IPS-20b (cell line): ENCODE measurements around the gene DUXA.
A peak's percentile ranks its signal among the peaks of the same experiment; 100 is the strongest.
"Not testable (repeated sequence)": the region's sequence is repeated elsewhere in the genome, so short reads cannot be mapped to it uniquely, and the experiment has no call there.

ENCODE experiments used
- H3K27ac ChIP-seq: one replicate; pipeline ENCODE4 v1.5.1; 2013; ENCODE audit warnings: low read length
- H3K27me3 ChIP-seq: 2 replicates; pipeline ENCODE4 v1.6.1; 2013; ENCODE audit warnings: mild to moderate bottlenecking, low read length, inconsistent platforms; ENCODE audit not compliant: insufficient read depth
- H3K36me3 ChIP-seq: 2 replicates; pipeline ENCODE4 v1.6.1; 2013; ENCODE audit warnings: low read depth, mild to moderate bottlenecking, inconsistent platforms, low read length, moderate library complexity; ENCODE audit not compliant: insufficient read depth
- H3K4me1 ChIP-seq: 2 replicates; pipeline ENCODE4 v1.6.1; 2013; ENCODE audit warnings: mild to moderate bottlenecking, control low read depth, inconsistent platforms, low read length, moderate library complexity; ENCODE audit not compliant: insufficient read depth
- H3K4me3 ChIP-seq: 2 replicates; pipeline ENCODE4 v1.5.1; 2013; ENCODE audit warnings: mild to moderate bottlenecking, low read length, inconsistent platforms
- H3K9ac ChIP-seq: 2 replicates; pipeline ENCODE4 v1.6.1; 2013; ENCODE audit warnings: low read depth, mild to moderate bottlenecking, inconsistent platforms, low read length, moderate library complexity
- H3K9me3 ChIP-seq: 2 replicates; pipeline ENCODE4 v1.6.1; 2013; ENCODE audit warnings: mild to moderate bottlenecking, low read depth, low read length, inconsistent platforms; ENCODE audit not compliant: insufficient read depth

The DUXA gene

GRCh38 chr19:57167385-57167784, at the start of gene DUXA:
TSS of gene DUXA (minus strand) at chr19:57167485. CDS start at chr19:57167443, 42 bp downstream.
- no peak within 1 kb of the TSS for H3K9ac ChIP-seq
- H3K27me3 ChIP-seq: no peaks in the 10 kb centered on the region
- H3K36me3 ChIP-seq: no peaks in the 10 kb centered on the region
- H3K9me3 ChIP-seq: peaks cover 56% of the 10 kb centered on the region
- H3K4me3 ChIP-seq: no peak within 1 kb of the TSS
- no peak within 1 kb of the TSS for H3K27ac ChIP-seq
- H3K4me1 ChIP-seq: no peaks in the 10 kb centered on the region

DNA sequence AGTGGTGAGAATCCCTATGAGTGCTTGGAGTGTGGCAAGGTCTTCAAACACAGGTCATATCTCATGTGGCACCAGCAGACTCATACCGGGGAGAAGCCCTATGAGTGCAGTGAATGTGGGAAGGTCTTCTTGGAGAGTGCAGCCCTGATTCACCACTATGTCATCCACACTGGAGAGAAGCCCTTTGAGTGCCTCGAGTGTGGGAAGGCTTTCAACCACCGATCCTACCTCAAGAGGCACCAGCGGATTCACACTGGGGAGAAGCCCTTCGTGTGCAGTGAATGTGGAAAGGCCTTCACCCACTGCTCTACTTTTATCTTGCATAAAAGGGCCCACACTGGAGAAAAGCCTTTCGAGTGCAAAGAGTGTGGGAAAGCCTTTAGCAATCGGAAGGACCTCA, 44.8 kb upstream of the DUXA start:
- no peaks in the 10 kb centered on the region for H3K4me1 ChIP-seq
- no peak overlapping the region for H3K4me3 ChIP-seq
- no peaks in the 10 kb centered on the region for H3K9me3 ChIP-seq
- no peaks in the 10 kb centered on the region for H3K27me3 ChIP-seq
- H3K27ac ChIP-seq: no peak overlapping the region
- H3K9ac ChIP-seq: no peak overlapping the region
- H3K36me3 ChIP-seq: peaks cover 49% of the 10 kb centered on the region

DNA sequence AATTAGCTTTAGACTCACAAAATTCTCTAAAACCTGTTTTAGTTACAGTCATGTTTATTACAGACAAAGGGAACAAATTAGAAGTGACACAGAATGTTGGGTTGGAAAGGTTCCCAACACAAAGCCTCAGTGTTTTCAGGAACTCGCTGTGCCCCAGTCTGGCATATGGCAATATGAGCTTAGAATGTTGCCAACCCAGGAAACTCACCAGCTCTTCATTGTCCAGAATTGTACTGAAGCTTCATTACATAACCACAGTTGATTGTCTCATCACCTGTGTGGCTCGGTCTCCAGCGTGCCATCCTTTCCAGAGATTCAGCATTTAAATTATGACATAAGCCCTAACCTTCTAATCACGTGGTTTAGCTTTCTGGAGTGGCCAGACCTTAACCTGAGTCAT, 43.1 kb upstream of the DUXA start:
- Histone ChIP-seq H3K27me3 (no peaks in the 10 kb centered on the region), H3K27ac (no peak overlapping the region), H3K9me3 (no peaks in the 10 kb centered on the region), H3K36me3 (peaks cover 53% of the 10 kb centered on the region), H3K4me1 (no peaks in the 10 kb centered on the region), H3K9ac (no peak overlapping the region), H3K4me3 (no peak overlapping the region)

GRCh38 chr19:57202160-57202559, 34.9 kb upstream of the DUXA start:
- Histone ChIP-seq H3K36me3 (peaks cover 27% of the 10 kb centered on the region), H3K9ac (no peak overlapping the region), H3K4me1 (no peaks in the 10 kb centered on the region), H3K27ac (no peak overlapping the region), H3K4me3 (no peak overlapping the region), H3K27me3 (no peaks in the 10 kb centered on the region), H3K9me3 (no peaks in the 10 kb centered on the region)

DNA sequence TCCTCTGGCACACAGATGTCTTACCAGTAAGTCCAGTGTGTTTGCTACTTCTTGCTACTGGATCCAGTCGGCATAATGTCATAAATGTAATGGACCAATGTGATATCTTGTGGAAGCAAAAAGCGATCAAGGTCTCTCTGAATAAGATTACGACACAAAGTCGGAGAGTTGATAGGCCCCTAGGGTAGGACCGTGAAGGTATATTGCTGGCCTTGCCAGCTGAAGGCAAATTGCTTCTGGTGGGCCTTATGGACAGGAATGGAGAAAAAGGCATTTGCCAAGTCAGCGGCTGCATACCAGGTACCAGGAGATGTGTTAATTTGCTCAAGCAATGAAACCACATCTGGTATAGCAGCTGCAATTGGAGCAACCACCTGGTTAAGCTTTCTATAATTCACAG, 30.6 kb upstream of the DUXA start:
- H3K27ac ChIP-seq, H3K27me3 ChIP-seq, H3K9ac ChIP-seq, H3K4me3 ChIP-seq, H3K4me1 ChIP-seq, H3K9me3 ChIP-seq: not testable (repeated sequence)
- peaks cover 47% of the 10 kb centered on the region for H3K36me3 ChIP-seq

DNA sequence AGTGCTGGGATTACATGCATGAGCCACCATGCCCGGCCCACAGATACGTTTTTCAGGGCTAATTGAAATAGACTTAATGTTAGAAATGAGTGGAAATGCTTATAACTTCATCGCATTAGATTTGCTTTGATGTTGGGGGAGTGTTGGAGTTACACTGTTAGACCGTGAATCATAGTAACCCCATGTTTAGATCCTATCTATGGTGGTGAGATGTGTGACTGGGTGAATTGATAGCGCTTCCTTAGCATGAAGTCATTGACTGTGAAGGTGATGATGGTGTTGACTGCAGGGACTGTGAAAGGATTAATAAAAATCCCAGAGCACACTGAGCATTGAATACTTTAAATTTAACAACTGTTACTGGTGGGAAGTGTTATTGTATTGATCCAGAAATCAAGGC, 25.7 kb upstream of the DUXA start:
- Histone ChIP-seq H3K4me1 (no peaks in the 10 kb centered on the region), H3K9ac (no peak overlapping the region), H3K27me3 (no peaks in the 10 kb centered on the region), H3K36me3 (peaks cover 48% of the 10 kb centered on the region), H3K4me3 (peak overlapping the region; percentile 80), H3K9me3 (peaks cover 28% of the 10 kb centered on the region), H3K27ac (no peak overlapping the region)

- Histone ChIP-seq H3K9ac (peak overlapping the region; percentile 75), H3K4me3 (peak overlapping the region; percentile 80), H3K27me3 (no peaks in the 10 kb centered on the region), H3K27ac (no peak overlapping the region), H3K4me1 (no peaks in the 10 kb centered on the region), H3K9me3 (peaks cover 37% of the 10 kb centered on the region), H3K36me3 (peaks cover 41% of the 10 kb centered on the region)
These were observed 24.8 kb upstream of the DUXA start for GRCh38 chr19:57192077-57192420.

GRCh38 chr19:57191141-57192076, 24.1 kb upstream of the DUXA start, which contains the start of gene ZNF264:
TSS of gene ZNF264 (plus strand) at chr19:57191500. CDS start at chr19:57191914, 414 bp downstream.
- peak within 1 kb of the TSS; percentile 80 for H3K4me3 ChIP-seq
- H3K9me3 ChIP-seq: peaks cover 41% of the 10 kb centered on the region
- peaks cover 34% of the 10 kb centered on the region for H3K36me3 ChIP-seq
- H3K4me1 ChIP-seq: no peaks in the 10 kb centered on the region
- H3K27ac ChIP-seq: no peak within 1 kb of the TSS
- H3K9ac ChIP-seq: peak within 1 kb of the TSS; percentile 75
- no peaks in the 10 kb centered on the region for H3K27me3 ChIP-seq

DNA sequence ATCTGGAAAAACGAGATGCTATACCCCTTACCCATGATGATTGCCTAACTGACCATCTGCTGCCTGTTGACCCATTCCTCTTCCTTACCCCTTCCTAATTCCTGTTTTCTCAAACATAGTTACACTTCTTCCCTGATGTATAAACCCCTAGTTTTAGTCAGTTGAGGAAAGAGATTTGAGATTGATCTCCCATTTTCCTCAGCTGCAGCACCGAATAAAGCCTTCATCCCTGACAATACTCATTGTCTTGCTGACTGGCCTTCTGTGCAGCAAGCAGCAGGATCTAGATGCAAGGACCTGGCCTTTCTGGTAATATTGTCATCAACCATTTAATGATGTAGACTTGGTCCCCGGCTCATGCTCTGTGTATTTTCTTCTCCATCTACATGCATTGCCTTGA, 23.0 kb upstream of the DUXA start:
- peaks cover 24% of the 10 kb centered on the region for H3K36me3 ChIP-seq
- H3K9me3 ChIP-seq: peaks cover 51% of the 10 kb centered on the region
- peak overlapping the region; percentile 80; the same call in 1 of the 2 replicates for H3K4me3 ChIP-seq
- no peak overlapping the region for H3K9ac ChIP-seq
- no peak overlapping the region for H3K27ac ChIP-seq
- no peaks in the 10 kb centered on the region for H3K27me3 ChIP-seq
- H3K4me1 ChIP-seq: no peaks in the 10 kb centered on the region

GRCh38 chr19:57171551-57172081, 4.3 kb upstream of the DUXA start:
- Histone ChIP-seq H3K9me3 (peaks cover 53% of the 10 kb centered on the region), H3K4me3 (no peak overlapping the region; the same call in 1 of the 2 replicates), H3K9ac (no peak overlapping the region), H3K27ac (no peak overlapping the region), H3K27me3 (no peaks in the 10 kb centered on the region), H3K4me1 (no peaks in the 10 kb centered on the region), H3K36me3 (no peaks in the 10 kb centered on the region)

DNA sequence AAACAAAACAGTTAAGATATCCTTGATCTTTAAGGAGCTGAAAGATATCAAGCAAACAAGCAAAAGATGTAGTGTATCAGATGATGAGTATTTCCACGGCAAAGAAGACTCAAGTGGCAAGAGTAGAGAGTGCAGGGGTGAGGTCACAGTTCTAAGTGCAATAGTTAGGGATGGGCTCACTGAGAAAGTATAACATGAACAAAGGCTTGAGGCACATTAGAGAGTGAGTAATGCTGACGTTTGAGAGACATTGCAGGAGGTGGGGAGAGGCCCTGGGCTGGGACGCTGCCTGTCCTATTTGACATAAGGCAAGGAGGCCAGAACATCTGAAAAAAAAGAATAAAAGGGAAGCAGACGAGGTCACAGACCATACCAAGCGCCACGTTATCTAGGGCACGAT, 1.4 kb downstream of the DUXA start:
- Histone ChIP-seq H3K36me3 (no peaks in the 10 kb centered on the region), H3K27me3 (no peaks in the 10 kb centered on the region), H3K9me3 (peaks cover 62% of the 10 kb centered on the region), H3K4me3 (no peak overlapping the region), H3K27ac (no peak overlapping the region), H3K9ac (no peak overlapping the region), H3K4me1 (no peaks in the 10 kb centered on the region)

DNA sequence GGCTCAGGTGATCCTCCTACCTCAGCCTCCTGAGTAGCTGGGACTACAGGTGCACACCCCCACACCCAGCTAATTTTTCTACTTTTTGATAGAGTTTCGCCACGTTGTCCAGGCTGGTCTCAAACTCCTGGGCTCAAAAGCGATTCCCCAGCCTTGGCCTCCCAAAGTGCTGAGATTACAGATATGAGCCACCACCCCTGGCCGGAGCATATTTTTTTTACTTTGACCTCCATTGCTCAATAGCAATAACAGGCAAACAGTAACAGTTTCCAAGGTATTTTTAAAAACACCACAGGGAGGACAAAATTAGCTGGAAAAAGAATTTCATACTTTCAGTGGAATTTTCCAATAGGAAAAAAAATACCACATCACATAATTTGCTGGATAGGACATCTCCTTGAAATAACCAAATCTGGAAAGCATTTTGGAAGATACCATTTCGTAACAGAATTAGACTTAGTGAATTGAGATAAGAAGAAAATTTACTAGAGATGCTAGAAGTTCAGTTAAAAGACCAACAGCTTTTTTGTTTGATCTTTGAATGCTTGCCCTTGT, 5.2 kb downstream of the DUXA start:
- no peaks in the 10 kb centered on the region for H3K36me3 ChIP-seq
- H3K9me3 ChIP-seq: peaks cover 80% of the 10 kb centered on the region
- H3K27ac ChIP-seq: no peak overlapping the region

More for the DNA sequence above, 5.2 kb downstream of the DUXA start:
- Histone ChIP-seq H3K4me3 (no peak overlapping the region), H3K27me3 (no peaks in the 10 kb centered on the region), H3K4me1 (no peaks in the 10 kb centered on the region), H3K9ac (no peak overlapping the region)
